T-helper 17 cell (primary cell): ENCODE data around the gene SLC25A51. TPM values are rescaled to one million over a fixed set of nuclear protein-coding genes. Genes with fewer than 3 reads are reported as not detected.

Experiments
- ATAC-seq: fragments of 150-1000 bp; cut with Tn5 transposase; 2 replicates; pipeline ENCODE4 v1.10.0; 2021; ENCODE audit warnings: mild to moderate bottlenecking, moderate library complexity
- DNase-seq, 3 donors: peaks; one replicate each; pipeline versions ENCODE4 v3.0.0 to v3.0.0-alpha.2; 2020 to 2021
- H3K9me3 ChIP-seq: one replicate; pipeline ENCODE4 v1.7.0; 2013; ENCODE audit warnings: low read length, mild to moderate bottlenecking; ENCODE audit not compliant: control insufficient read depth, poor library complexity, severe bottlenecking
- H3K27ac Mint-ChIP-seq: one replicate; pipeline ENCODE4 v1.8.0; 2022; ENCODE audit warnings: mild to moderate bottlenecking, moderate library complexity, mixed read lengths
- H3K27me3 Mint-ChIP-seq: one replicate; pipeline ENCODE4 v1.8.0; 2022; ENCODE audit warnings: mixed read lengths
- H3K36me3 Mint-ChIP-seq: one replicate; pipeline ENCODE4 v1.8.0; 2022; ENCODE audit warnings: low read depth, mixed read lengths
- H3K4me1 Mint-ChIP-seq: one replicate; pipeline ENCODE4 v1.8.0; 2022; ENCODE audit warnings: mild to moderate bottlenecking, mixed read lengths
- H3K4me3 Mint-ChIP-seq: one replicate; pipeline ENCODE4 v1.8.0; 2022; ENCODE audit warnings: mild to moderate bottlenecking, moderate library complexity, mixed read lengths
- total RNA-seq, 4 donors: library from RNA in 2 of 4; stranded (reverse) in 2 of 4; gene quantifications; one replicate each; pipeline ENCODE4 v1.2.3 and lab custom pipeline; 2022 to 2026

The SLC25A51 gene
- total RNA-seq, 2 donors from 2014 or later: 23.5 to 26.4 TPM

- H3K27ac Mint-ChIP-seq: no peak overlapping the region
- H3K27me3 Mint-ChIP-seq: peaks cover 24% of the 10 kb centered on the region
- H3K9me3 ChIP-seq: no peaks in the 10 kb centered on the region
- no peak for DNase-seq
- no peak overlapping the region for H3K4me3 Mint-ChIP-seq
- no peak for ATAC-seq
- peaks cover 2% of the 10 kb centered on the region for H3K4me1 Mint-ChIP-seq
- H3K36me3 Mint-ChIP-seq: no peaks in the 10 kb centered on the region
Observed at GRCh38 chr9:37928552-37929430, 24.9 kb upstream of the SLC25A51 start.

GRCh38 chr9:37927601-37928551 is 23.9 kb upstream of the SLC25A51 start:
- Mint-ChIP-seq H3K4me1 (peaks cover 2% of the 10 kb centered on the region), H3K27me3 (peaks cover 24% of the 10 kb centered on the region), H3K4me3 (no peak overlapping the region), H3K27ac (no peak overlapping the region), H3K36me3 (no peaks in the 10 kb centered on the region)
- ATAC-seq: no peak
- no peaks in the 10 kb centered on the region for H3K9me3 ChIP-seq
- no peak for DNase-seq

GRCh38 chr9:37927132-37927531 is 23.2 kb upstream of the SLC25A51 start:
- no peaks in the 10 kb centered on the region for H3K36me3 Mint-ChIP-seq
- H3K27ac Mint-ChIP-seq: no peak overlapping the region
- DNase-seq (no peak), ATAC-seq (no peak)
- peaks cover 2% of the 10 kb centered on the region for H3K4me1 Mint-ChIP-seq
- peaks cover 24% of the 10 kb centered on the region for H3K27me3 Mint-ChIP-seq
- no peak overlapping the region for H3K4me3 Mint-ChIP-seq
- no peaks in the 10 kb centered on the region for H3K9me3 ChIP-seq

- DNase-seq (no peak), ATAC-seq (no peak)
- no peaks in the 10 kb centered on the region for H3K36me3 Mint-ChIP-seq
- peaks cover 5% of the 10 kb centered on the region for H3K4me1 Mint-ChIP-seq
- H3K4me3 Mint-ChIP-seq: no peak overlapping the region
- no peak overlapping the region for H3K27ac Mint-ChIP-seq
- H3K27me3 Mint-ChIP-seq: peaks cover 24% of the 10 kb centered on the region
- no peaks in the 10 kb centered on the region for H3K9me3 ChIP-seq
Observed at GRCh38 chr9:37926737-37927118, 22.8 kb upstream of the SLC25A51 start.

GRCh38 chr9:37925786-37926736 is 22.1 kb upstream of the SLC25A51 start:
- no peak for DNase-seq

GRCh38 chr9:37925006-37925405 is 21.1 kb upstream of the SLC25A51 start:
- Mint-ChIP-seq H3K4me3 (no peak overlapping the region), H3K4me1 (peaks cover 8% of the 10 kb centered on the region), H3K36me3 (no peaks in the 10 kb centered on the region), H3K27me3 (peaks cover 24% of the 10 kb centered on the region), H3K27ac (peak overlapping the region; percentile 3)
- H3K9me3 ChIP-seq: no peaks in the 10 kb centered on the region
- no peak for DNase-seq
- no peak for ATAC-seq

More at GRCh38 chr9:37925786-37926736, 22.1 kb upstream of the SLC25A51 start:
- no peaks in the 10 kb centered on the region for H3K36me3 Mint-ChIP-seq
- no peaks in the 10 kb centered on the region for H3K9me3 ChIP-seq
- H3K4me3 Mint-ChIP-seq: no peak overlapping the region
- no peak for ATAC-seq
- H3K4me1 Mint-ChIP-seq: peaks cover 8% of the 10 kb centered on the region
- H3K27me3 Mint-ChIP-seq: peaks cover 24% of the 10 kb centered on the region
- H3K27ac Mint-ChIP-seq: peak overlapping the region; percentile 43

GRCh38 chr9:37924538-37924937 is 20.6 kb upstream of the SLC25A51 start:
- no peak overlapping the region for H3K27ac Mint-ChIP-seq
- H3K4me3 Mint-ChIP-seq: no peak overlapping the region
- peaks cover 21% of the 10 kb centered on the region for H3K27me3 Mint-ChIP-seq
- H3K4me1 Mint-ChIP-seq: peaks cover 8% of the 10 kb centered on the region
- ATAC-seq (no peak), DNase-seq (no peak)
- no peaks in the 10 kb centered on the region for H3K36me3 Mint-ChIP-seq
- no peaks in the 10 kb centered on the region for H3K9me3 ChIP-seq

- no peak overlapping the region for H3K4me3 Mint-ChIP-seq
- no peak overlapping the region for H3K27ac Mint-ChIP-seq
- no peak for DNase-seq
- H3K9me3 ChIP-seq: no peaks in the 10 kb centered on the region
- no peaks in the 10 kb centered on the region for H3K36me3 Mint-ChIP-seq
- peaks cover 8% of the 10 kb centered on the region for H3K4me1 Mint-ChIP-seq
- H3K27me3 Mint-ChIP-seq: peaks cover 18% of the 10 kb centered on the region
- no peak for ATAC-seq
Observed at GRCh38 chr9:37923796-37924427, 20.0 kb upstream of the SLC25A51 start.

- no peak overlapping the region for H3K27ac Mint-ChIP-seq
- no peak overlapping the region for H3K4me3 Mint-ChIP-seq
- H3K9me3 ChIP-seq: no peaks in the 10 kb centered on the region
- no peak for ATAC-seq
- peaks cover 8% of the 10 kb centered on the region for H3K4me1 Mint-ChIP-seq
- no peaks in the 10 kb centered on the region for H3K36me3 Mint-ChIP-seq
- peaks cover 18% of the 10 kb centered on the region for H3K27me3 Mint-ChIP-seq
- DNase-seq: no peak
Observed at GRCh38 chr9:37923118-37923795, 19.3 kb upstream of the SLC25A51 start.

GRCh38 chr9:37922363-37923117 is 18.6 kb upstream of the SLC25A51 start:
- Mint-ChIP-seq H3K27me3 (peaks cover 18% of the 10 kb centered on the region), H3K4me3 (no peak overlapping the region), H3K4me1 (peaks cover 8% of the 10 kb centered on the region), H3K27ac (no peak overlapping the region), H3K36me3 (no peaks in the 10 kb centered on the region)
- no peaks in the 10 kb centered on the region for H3K9me3 ChIP-seq
- no peak for ATAC-seq
- DNase-seq: no peak

GRCh38 chr9:37921546-37922300 is 17.8 kb upstream of the SLC25A51 start:
- peaks cover 18% of the 10 kb centered on the region for H3K27me3 Mint-ChIP-seq
- DNase-seq: no peak

More at GRCh38 chr9:37921546-37922300, 17.8 kb upstream of the SLC25A51 start:
- Mint-ChIP-seq H3K4me1 (peaks cover 8% of the 10 kb centered on the region), H3K4me3 (no peak overlapping the region), H3K27ac (peak overlapping the region; percentile 21), H3K36me3 (no peaks in the 10 kb centered on the region)
- H3K9me3 ChIP-seq: no peaks in the 10 kb centered on the region
- ATAC-seq: no peak
